Skeletal muscle tissue (tissue), 4 donors: ENCODE data around the gene HYDIN. TPM values are rescaled to one million over a fixed set of nuclear protein-coding genes. Genes with fewer than 3 reads are reported as not detected.

Source experiments
- H3K27ac ChIP-seq: one replicate; pipeline ENCODE4 v1.7.0; 2013; ENCODE audit warnings: mild to moderate bottlenecking, low read depth, low read length, inconsistent platforms
- H3K27me3 ChIP-seq, 3 donors: one replicate each; pipeline ENCODE4 v1.7.0; 2013; ENCODE audit warnings: low read length in 3 of 3; ENCODE audit not compliant: control insufficient read depth in 3 of 3, insufficient read depth in 3 of 3
- H3K36me3 ChIP-seq, 3 donors: one replicate each; pipeline ENCODE4 v1.7.0; 2013; ENCODE audit warnings: low read length in 3 of 3; ENCODE audit not compliant: control insufficient read depth in 3 of 3, insufficient read depth in 3 of 3
- H3K4me1 ChIP-seq, 3 donors: one replicate each; pipeline ENCODE4 v1.7.0; 2013; ENCODE audit warnings: low read length in 3 of 3, mild to moderate bottlenecking in 3 of 3; ENCODE audit not compliant: control insufficient read depth in 3 of 3, insufficient read depth in 3 of 3
- H3K4me3 ChIP-seq, 3 donors: one replicate each; pipeline ENCODE4 v1.7.0; 2013; ENCODE audit warnings: low read length in 3 of 3
- H3K9ac ChIP-seq, 3 donors: one replicate each; pipeline ENCODE4 v1.7.0; 2013; ENCODE audit warnings: low read length in 3 of 3, mild to moderate bottlenecking in 3 of 3, moderate library complexity in 2 of 3, low read depth in 1 of 3
- H3K9me3 ChIP-seq, 3 donors: one replicate each; pipeline ENCODE4 v1.7.0; 2013; ENCODE audit warnings: low read length in 3 of 3; ENCODE audit not compliant: control insufficient read depth in 3 of 3
- total RNA-seq: library from RNA; depleted of rRNA; stranded (reverse); fragments of >200 nt; gene quantifications from one replicate; pipeline ENCODE4 v1.2.3, GENCODE V29; 2014
- donor health status: Osteomylitis.

Gene HYDIN
- 3.7 TPM for total RNA-seq

DNA sequence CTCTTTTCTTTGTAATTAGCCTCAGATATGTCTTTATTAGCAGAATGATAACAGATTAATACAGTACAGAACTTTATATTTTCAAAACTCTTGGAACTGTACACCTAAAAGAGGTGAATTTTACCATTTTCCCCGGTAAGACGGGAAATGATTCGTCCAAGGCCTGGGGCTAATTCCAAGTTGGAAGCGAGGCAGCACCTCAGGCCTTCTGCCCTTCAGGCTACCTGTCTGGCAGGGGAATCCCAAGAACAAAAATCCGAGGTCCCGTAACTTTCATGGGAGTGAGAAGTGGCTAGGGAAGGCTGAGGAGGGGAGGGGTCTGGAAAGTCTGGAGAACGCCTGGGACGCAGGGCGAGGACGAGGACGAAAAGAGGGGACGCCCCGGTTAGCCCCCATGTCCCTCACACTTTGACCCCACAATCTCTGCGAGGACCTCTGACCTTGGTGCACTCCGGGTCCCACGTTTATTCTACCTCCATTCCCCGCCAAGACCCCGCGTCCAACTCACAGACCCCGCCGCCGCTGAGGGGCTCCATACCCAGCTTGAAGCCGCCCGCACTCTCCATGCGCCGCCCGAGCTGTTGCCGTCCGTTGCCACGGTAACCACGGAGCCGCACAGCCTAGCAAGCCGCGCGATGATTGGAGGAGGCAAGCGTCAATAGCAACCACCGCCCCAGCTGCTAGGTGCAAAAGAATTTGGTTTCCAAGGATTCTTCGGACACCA is at the start of gene HYDIN:
Gene HYDIN, minus strand, starts transcription at position 601 of the 724 bp plus-strand sequence. CDS start 43,827 bp downstream, outside the sequence.
- no peak within 1 kb of the TSS for H3K9ac ChIP-seq

DNA sequence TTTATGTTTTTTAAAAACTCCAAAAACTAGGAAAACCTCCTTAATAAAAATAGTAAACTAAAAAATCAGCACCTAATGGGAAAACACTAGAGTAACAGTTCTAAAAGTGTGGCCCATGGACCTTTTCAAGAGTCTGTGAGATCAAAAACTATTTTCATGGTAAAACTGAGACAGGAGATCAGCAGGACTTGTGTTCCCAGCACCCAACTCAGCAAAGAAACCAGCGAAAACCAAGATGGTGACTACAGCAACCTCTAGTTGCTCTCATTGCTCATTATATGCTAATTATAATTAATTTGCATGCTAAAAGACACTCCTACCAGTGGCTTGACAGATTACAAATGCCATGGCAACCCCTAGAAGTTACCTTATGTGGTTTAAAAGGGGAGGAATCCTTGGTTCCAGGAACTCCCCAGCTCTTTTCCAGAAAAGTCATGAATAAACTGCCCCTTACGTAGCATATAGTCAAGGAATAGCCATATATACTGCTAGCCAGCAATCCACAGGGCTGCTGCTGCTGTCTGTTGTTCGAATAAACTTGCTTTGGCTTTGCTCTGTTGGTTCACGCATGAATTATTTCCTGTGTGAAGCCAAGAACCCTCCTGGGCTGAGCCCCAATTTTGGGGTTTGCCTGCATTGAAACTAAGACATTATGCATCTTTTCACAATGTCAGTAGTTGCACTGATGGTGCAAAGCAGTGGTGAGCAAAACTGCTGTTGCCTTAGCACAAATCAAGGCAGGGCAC is 46.2 kb upstream of the HYDIN start:
- H3K9me3 ChIP-seq: peaks cover 0 to 2% (median 0%) of the 10 kb centered on the region in 3 donors

More for the DNA sequence above, at the start of gene HYDIN:
- Histone ChIP-seq H3K27me3 (peaks cover 7 to 14% (median 10%) of the 10 kb centered on the region in 3 donors), H3K4me1 (no peaks in the 10 kb centered on the region), H3K4me3 (no peak within 1 kb of the TSS), H3K36me3 (no peaks in the 10 kb centered on the region), H3K27ac (no peak within 1 kb of the TSS), H3K9me3 (peaks cover 0 to 8% (median 0%) of the 10 kb centered on the region in 3 donors)

DNA sequence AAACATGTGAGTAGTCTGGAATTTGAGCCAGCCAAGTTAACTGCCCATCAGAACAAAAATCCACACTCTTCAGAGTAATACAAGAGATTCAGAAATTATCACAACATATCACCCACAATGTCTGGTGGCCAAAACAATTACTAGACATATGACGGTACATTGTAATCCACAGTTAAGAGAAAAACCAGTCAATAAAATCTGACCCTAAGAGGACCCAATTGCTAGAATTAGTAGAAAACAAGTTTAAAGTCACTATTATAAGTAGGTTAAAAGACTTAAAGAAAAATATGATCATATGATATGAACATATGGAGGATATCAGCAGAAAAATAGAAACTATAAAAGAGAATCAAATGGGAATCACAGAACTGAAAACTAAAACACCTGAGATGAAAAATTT is 42.9 kb upstream of the HYDIN start:
- no peaks in the 10 kb centered on the region for H3K36me3 ChIP-seq
- no peak overlapping the region for H3K27ac ChIP-seq
- peaks cover 0 to 2% (median 0%) of the 10 kb centered on the region in 3 donors for H3K9me3 ChIP-seq
- H3K9ac ChIP-seq: no peak overlapping the region
- H3K4me1 ChIP-seq: no peaks in the 10 kb centered on the region
- no peaks in the 10 kb centered on the region for H3K27me3 ChIP-seq
- no peak overlapping the region for H3K4me3 ChIP-seq

More for the DNA sequence above, 46.2 kb upstream of the HYDIN start:
- Histone ChIP-seq H3K36me3 (no peaks in the 10 kb centered on the region), H3K27me3 (no peaks in the 10 kb centered on the region), H3K9ac (no peak overlapping the region), H3K4me3 (no peak overlapping the region), H3K27ac (no peak overlapping the region), H3K4me1 (no peaks in the 10 kb centered on the region)

- H3K36me3 ChIP-seq: no peaks in the 10 kb centered on the region
- H3K4me3 ChIP-seq: no peak overlapping the region
- no peaks in the 10 kb centered on the region for H3K9me3 ChIP-seq
- no peaks in the 10 kb centered on the region for H3K27me3 ChIP-seq
- no peaks in the 10 kb centered on the region for H3K4me1 ChIP-seq
- H3K27ac ChIP-seq: no peak overlapping the region
- no peak overlapping the region for H3K9ac ChIP-seq
These were observed 33.8 kb upstream of the HYDIN start for GRCh38 chr16:71264299-71264698.

DNA sequence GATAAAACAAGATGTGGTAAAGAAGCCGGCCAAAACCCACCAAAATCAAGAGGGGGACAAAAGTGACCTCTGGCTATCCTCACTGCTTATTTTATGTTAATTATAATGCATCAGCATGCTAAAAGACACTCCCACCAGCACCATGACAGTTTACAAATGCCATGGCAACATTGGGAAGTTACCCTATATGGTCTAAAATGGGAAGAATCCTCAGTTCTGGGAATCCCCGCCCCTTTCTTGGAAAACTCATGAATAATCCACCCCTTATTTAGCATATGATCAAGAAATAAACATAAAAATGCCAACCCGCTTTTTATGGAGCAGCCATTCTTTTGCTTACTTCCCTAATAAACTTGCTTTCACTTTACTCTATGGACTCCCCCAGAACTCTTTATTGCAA is 33.1 kb upstream of the HYDIN start:
- Histone ChIP-seq H3K9ac (no peak overlapping the region), H3K9me3 (no peaks in the 10 kb centered on the region), H3K27me3 (no peaks in the 10 kb centered on the region), H3K4me3 (no peak overlapping the region), H3K4me1 (no peaks in the 10 kb centered on the region), H3K27ac (no peak overlapping the region), H3K36me3 (no peaks in the 10 kb centered on the region)

DNA sequence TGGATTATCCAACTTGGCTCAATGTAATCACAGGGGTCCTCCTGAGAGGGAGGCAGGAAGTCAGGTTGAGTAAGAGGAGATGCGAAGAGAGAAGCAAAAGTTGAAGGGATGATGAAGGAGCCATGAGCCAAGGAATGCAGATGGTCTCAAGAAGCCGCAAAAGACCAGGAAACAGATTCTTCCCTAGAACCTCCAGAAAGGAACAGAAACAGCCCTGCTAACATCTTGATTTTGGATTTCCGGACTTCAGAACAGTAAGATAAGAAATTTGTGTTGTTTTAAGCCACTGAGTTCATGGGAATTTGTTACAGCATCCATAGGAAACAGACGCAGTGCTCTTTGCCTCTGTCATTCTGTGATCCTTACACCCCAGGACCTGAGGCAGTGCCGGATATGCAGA is 31.9 kb upstream of the HYDIN start:
- Histone ChIP-seq H3K9ac (no peak overlapping the region), H3K27ac (no peak overlapping the region), H3K36me3 (no peaks in the 10 kb centered on the region), H3K4me3 (no peak overlapping the region), H3K4me1 (no peaks in the 10 kb centered on the region), H3K27me3 (no peaks in the 10 kb centered on the region), H3K9me3 (no peaks in the 10 kb centered on the region)

DNA sequence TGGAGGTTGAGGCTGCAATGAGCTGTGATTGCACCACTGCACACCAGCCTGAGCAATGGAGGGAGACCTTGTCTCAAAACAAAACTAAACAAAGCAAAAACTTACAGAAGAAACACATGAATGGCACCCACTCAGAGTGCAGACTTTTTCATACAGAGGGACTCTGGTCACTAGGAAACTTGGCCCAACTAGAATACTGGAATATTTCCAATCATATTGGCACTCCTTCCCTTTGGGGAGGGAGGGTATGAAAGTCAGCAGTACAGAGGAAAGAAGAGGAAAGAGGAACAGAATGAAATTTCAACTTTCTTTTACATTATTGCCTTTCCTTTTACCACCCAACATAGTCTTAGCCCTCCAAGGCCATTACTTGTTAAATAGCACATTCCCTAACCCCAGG is 30.5 kb upstream of the HYDIN start:
- no peak overlapping the region for H3K4me3 ChIP-seq
- H3K27me3 ChIP-seq: no peaks in the 10 kb centered on the region
- H3K9ac ChIP-seq: no peak overlapping the region
- H3K9me3 ChIP-seq: no peaks in the 10 kb centered on the region
- H3K27ac ChIP-seq: no peak overlapping the region
- no peaks in the 10 kb centered on the region for H3K4me1 ChIP-seq
- H3K36me3 ChIP-seq: no peaks in the 10 kb centered on the region

GRCh38 chr16:71259086-71259485 is 28.6 kb upstream of the HYDIN start:
- H3K36me3 ChIP-seq: no peaks in the 10 kb centered on the region
- no peaks in the 10 kb centered on the region for H3K9me3 ChIP-seq
- H3K9ac ChIP-seq: no peak overlapping the region
- H3K27ac ChIP-seq: no peak overlapping the region
- H3K4me3 ChIP-seq: no peak overlapping the region
- H3K4me1 ChIP-seq: no peaks in the 10 kb centered on the region
- no peaks in the 10 kb centered on the region for H3K27me3 ChIP-seq

DNA sequence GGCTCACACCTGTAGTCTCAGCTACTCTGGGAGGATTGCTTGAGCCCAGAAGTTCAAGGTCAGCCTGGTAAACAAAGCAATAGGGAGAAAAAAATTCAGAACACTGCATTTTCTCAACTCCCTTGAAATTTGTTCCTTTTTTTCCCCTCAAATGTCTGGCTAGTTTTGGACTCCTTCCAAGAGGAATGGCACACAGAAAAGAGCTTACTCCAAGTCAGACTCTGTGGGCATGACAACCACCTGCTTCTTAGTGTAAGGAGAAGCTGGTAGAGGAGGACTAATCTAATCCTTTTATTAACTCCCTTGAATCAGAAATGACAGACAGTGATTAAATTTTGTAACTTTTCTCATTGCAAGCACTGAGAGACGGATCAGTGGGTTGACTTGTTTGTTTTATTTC is 27.9 kb upstream of the HYDIN start:
- Histone ChIP-seq H3K27me3 (no peaks in the 10 kb centered on the region), H3K36me3 (no peaks in the 10 kb centered on the region), H3K9me3 (no peaks in the 10 kb centered on the region), H3K4me1 (no peaks in the 10 kb centered on the region), H3K27ac (no peak overlapping the region), H3K9ac (no peak overlapping the region), H3K4me3 (no peak overlapping the region)

DNA sequence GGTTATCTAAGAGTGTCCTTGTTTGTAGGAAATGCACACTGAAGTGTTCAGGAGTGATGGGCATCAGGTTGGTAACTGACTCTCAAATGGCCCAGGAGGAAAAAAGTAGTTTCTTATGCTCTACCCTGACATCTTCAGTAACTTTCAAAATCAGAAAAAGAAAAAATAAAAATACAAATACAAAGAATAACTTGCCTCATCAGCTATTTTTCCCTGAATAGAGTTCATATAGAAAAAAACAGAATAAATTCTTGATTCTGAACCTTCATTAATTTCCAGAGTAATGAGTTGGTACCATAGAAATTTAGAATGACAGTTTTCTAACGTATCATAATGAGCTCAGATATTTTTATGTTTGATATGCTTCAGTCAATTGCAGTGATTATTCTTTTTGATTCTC is 27.2 kb upstream of the HYDIN start:
- Histone ChIP-seq H3K27me3 (no peaks in the 10 kb centered on the region), H3K4me3 (no peak overlapping the region), H3K9me3 (no peaks in the 10 kb centered on the region), H3K9ac (no peak overlapping the region), H3K4me1 (no peaks in the 10 kb centered on the region), H3K36me3 (no peaks in the 10 kb centered on the region), H3K27ac (no peak overlapping the region)
